ENCODE measurements around the gene MICAL3.

- no peak for TF ChIP-seq CTCF (IDR thresholded peaks at IDR 0.05)
- no peak for TF ChIP-seq RAD21 (conservative IDR thresholded peaks at IDR 0.05 in 1 of 2, IDR thresholded peaks at IDR 0.05 in 1 of 2)
- TF ChIP-seq MAX (IDR thresholded peaks at IDR 0.05) = no peak
- no peak for TF ChIP-seq TP53 (CRISPR knock-in tag; IDR thresholded peaks at IDR 0.05)
- TF ChIP-seq KDM5A (IDR thresholded peaks at IDR 0.05) = no peak
- TF ChIP-seq ZFP36 (IDR thresholded peaks at IDR 0.05; ENCODE audit: borderline replicate concordance, partially characterized antibody) = no peak
- no peak for TF ChIP-seq REST (IDR thresholded peaks at IDR 0.05)
- no peak for TF ChIP-seq SMC3 (IDR thresholded peaks at IDR 0.05)
- TF ChIP-seq POLR2A (IDR thresholded peaks at IDR 0.05; ENCODE audit: low read length) = no peak
- TF ChIP-seq EP300 (IDR thresholded peaks at IDR 0.05) = no peak
Measured at GRCh38 chr22:17836992-17837742, 187.2 kb downstream of the MICAL3 start.
